HG02798 (cell line): ENCODE measurements around the gene LHX8.

Experiments used
- ATAC-seq: cut with Tn5 transposase; IDR thresholded peaks from one replicate; pipeline ENCODE4 v1.9.1; 2021; ENCODE audit warnings: mild to moderate bottlenecking; ENCODE audit not compliant: unreplicated experiment, poor library complexity

The LHX8 gene

DNA sequence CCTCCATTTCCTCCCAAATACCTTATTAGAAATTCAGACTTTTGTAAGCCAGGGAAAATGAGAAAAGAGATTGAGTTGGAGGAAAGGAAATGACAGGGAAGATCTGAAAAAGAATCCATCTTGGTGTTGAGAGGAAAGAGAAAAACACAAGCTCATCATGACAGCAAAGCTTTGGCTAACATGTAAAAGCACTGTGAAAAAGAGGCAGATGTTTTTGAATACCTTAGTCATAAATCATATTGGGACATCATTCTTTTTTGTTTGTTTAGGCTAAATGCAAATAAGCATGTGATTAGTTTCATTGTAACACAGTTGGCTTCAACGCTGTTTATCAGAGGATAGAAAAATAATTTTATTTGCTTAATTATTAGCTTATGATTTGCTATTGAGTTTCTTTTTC, 64.6 kb downstream of the LHX8 start:
- no peak for ATAC-seq

DNA sequence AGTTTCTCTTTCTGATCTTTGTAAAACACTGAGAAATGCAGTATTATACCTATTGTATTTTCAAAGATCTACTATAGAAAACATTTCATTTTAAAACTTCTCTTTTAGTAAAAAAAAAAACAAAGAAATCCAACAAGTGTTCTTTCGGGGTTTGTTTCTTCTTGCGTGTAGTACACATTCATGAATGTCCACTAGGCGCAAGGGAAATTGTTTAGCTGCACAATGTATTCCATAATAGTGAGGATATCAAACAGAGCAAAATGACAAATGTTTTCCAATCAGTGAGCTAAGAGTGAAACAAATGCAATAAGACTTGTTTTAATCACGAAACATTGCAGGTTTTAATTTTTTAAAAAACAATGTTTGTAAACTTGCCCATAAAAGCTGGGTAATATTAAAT, 68.6 kb downstream of the LHX8 start:
- ATAC-seq, result no peak

DNA sequence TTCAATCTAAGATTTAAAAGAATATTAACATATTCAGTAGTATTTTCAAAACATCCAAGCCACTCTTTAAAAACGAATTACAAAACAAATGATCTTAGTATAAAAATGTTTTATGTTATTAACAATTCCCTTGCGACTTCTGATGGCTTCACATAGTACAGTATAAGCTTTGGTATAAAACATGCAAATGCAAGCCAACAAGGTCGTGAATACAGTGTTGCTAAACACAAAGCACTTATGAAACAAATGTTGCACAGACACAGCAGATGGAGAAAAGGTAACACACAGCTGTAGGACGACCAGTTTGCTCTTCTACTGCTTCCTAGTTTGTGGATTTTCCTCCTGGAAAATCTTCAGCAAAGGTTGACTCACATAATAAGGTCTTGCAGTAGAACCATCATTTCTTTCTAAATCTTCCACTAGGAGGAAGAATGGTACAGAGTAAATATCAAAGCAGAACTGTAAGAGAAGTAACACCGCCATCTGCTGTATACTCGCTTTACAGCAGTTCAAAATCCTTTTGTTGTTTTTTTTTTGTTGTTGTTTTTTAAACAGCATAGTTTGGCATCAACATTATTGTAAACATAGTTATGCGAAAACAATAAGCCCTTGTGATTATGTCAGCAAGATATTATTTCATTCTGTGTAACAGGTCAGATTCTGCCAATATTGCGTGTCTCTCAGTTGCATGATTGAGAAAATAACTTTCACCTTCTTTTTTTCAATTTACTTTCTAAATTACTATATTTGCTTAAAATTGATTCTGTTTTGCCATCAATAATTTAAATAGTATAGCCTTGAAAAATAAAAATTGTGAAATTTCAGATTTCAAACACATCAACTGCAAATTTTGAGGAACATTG, 69.5 kb downstream of the LHX8 start:
- peak; percentile 89 for ATAC-seq

DNA sequence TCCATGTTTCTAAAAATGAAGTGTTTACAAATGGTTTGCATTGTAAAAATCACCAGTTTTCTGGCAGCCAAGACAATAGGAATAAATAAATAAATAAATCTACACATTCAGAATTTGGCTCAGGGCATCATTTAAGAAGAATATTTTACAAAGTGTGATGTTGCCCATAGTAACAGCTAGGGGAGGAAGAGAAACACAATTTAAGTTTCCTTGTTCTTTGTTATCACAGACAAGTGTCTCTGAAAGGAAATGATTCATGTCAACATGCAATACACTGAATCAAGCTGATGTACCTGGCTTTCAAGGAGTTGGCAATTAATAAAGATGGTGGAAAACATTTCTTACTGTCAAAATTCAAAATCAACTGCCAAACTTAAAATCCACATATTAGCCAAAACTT, 74.7 kb downstream of the LHX8 start:
- no peak for ATAC-seq
